Right lobe of liver (tissue), 4 donors: Measurements from ENCODE around the gene STAT3.

ENCODE experiments used
- CTCF ChIP-seq, 4 donors: fragments of 200-600 bp in 3 of 4; fragments of 450-650 bp in 1 of 4; IDR thresholded peaks; one replicate each; pipeline versions ENCODE4 v1.5.1 to v1.8.0; 2016 to 2022; ENCODE audit warnings: antibody characterized with exemption in 4 of 4, mild to moderate bottlenecking in 2 of 4
- POLR2A ChIP-seq: fragments of 450-650 bp; IDR thresholded peaks from one replicate; pipeline ENCODE4 v1.6.1; 2017; ENCODE audit warnings: antibody characterized with exemption, mild to moderate bottlenecking
- donor health status: DM: no; HTN: no; CAD: no.
- donor health status: DM: no; HTN: no; CAD: no.
- donor health status: DM: no; HTN: yes; CAD: no.

- TF ChIP-seq CTCF (IDR thresholded peaks at IDR 0.05) (no peak), POLR2A (no peak)
Measured at GRCh38 chr17:42345396-42346073, 42.7 kb downstream of the STAT3 start.
